Stimulated activated CD4-positive, alpha-beta T cell treated with anti-CD3 and anti-CD28 coated beads, Interleukin-2, amount 100 ng/mL, for 48 hours (primary cell): ENCODE results near the gene MAB21L4.

Source experiments
- DNase-seq, 2 donors: peaks; one replicate each; pipeline ENCODE4 v3.0.0-alpha.2; 2020

The MAB21L4 gene

GRCh38 chr2:240925191-240925567 is 29.2 kb upstream of the MAB21L4 start:
- DNase-seq: no peak

GRCh38 chr2:240922982-240923537 is 27.1 kb upstream of the MAB21L4 start:
- DNase-seq: no peak

GRCh38 chr2:240922245-240922981 is 26.5 kb upstream of the MAB21L4 start:
- DNase-seq: no peak

- no peak for DNase-seq
Measured at GRCh38 chr2:240921995-240922244, 26.0 kb upstream of the MAB21L4 start.

- DNase-seq: no peak
Measured at GRCh38 chr2:240921311-240921994, 25.5 kb upstream of the MAB21L4 start.

GRCh38 chr2:240920783-240921231 is 24.9 kb upstream of the MAB21L4 start:
- no peak for DNase-seq

GRCh38 chr2:240919786-240920782 is 24.1 kb upstream of the MAB21L4 start:
- no peak for DNase-seq

GRCh38 chr2:240919161-240919781 is 23.3 kb upstream of the MAB21L4 start:
- no peak for DNase-seq

GRCh38 chr2:240918258-240919091 is 22.5 kb upstream of the MAB21L4 start:
- no peak for DNase-seq

- no peak for DNase-seq
Measured at GRCh38 chr2:240917684-240918257, 21.8 kb upstream of the MAB21L4 start.

GRCh38 chr2:240917009-240917683 is 21.2 kb upstream of the MAB21L4 start:
- no peak for DNase-seq

GRCh38 chr2:240916571-240917008 is 20.6 kb upstream of the MAB21L4 start:
- no peak for DNase-seq

- no peak for DNase-seq
Measured at GRCh38 chr2:240915526-240916341, 19.8 kb upstream of the MAB21L4 start.

- no peak for DNase-seq
Measured at GRCh38 chr2:240914645-240915525, 18.9 kb upstream of the MAB21L4 start.

GRCh38 chr2:240913810-240914644 is 18.1 kb upstream of the MAB21L4 start:
- DNase-seq: peak; percentile 70 to 76

GRCh38 chr2:240912878-240913809 is 17.2 kb upstream of the MAB21L4 start:
- no peak for DNase-seq
